ENCODE measurements around the gene GSE1. TPM values are rescaled to one million over a fixed set of nuclear protein-coding genes. Genes with fewer than 3 reads are reported as not detected.

GSE1 gene
- total RNA-seq, 2 donors from 2014 or later: 94.7 to 110 TPM

- ATAC-seq (no peak), DNase-seq (no peak)
- intact Hi-C loops (cut with DNase I, micrococcal nuclease): no loop called here
These were observed 37.9 kb downstream of the GSE1 start for GRCh38 chr16:85650844-85651628.

GRCh38 chr16:85651629-85652430 is 38.7 kb downstream of the GSE1 start:
- ATAC-seq: peak; percentile 14
- no peak for DNase-seq
- intact Hi-C loops (cut with DNase I, micrococcal nuclease): no loop called here

- ATAC-seq (peak; percentile 49), DNase-seq (peak; percentile 55 to 66)
- intact Hi-C loops (cut with DNase I, micrococcal nuclease): no loop called here
These were observed 39.5 kb downstream of the GSE1 start for GRCh38 chr16:85652431-85653221.

GRCh38 chr16:85653290-85653891 is 40.3 kb downstream of the GSE1 start:
- ATAC-seq (no peak), DNase-seq (no peak)
- intact Hi-C loops (cut with DNase I, micrococcal nuclease): no loop called here

- no peak for DNase-seq
- intact Hi-C loops (cut with DNase I, micrococcal nuclease): no loop called here
- no peak for ATAC-seq
These were observed 41.4 kb downstream of the GSE1 start for GRCh38 chr16:85654251-85655095.

GRCh38 chr16:85655216-85656129 is 42.4 kb downstream of the GSE1 start:
- DNase-seq (no peak), ATAC-seq (no peak)
- intact Hi-C loops (cut with DNase I, micrococcal nuclease): no loop called here

GRCh38 chr16:85656351-85657266 is 43.5 kb downstream of the GSE1 start:
- no peak for DNase-seq
- intact Hi-C loops (cut with DNase I, micrococcal nuclease): no loop called here
- ATAC-seq: no peak

- ATAC-seq: no peak
- DNase-seq: no peak
- intact Hi-C loops (cut with DNase I, micrococcal nuclease): no loop called here
These were observed 44.1 kb downstream of the GSE1 start for GRCh38 chr16:85657267-85657650.

- intact Hi-C loops (cut with DNase I, micrococcal nuclease): no loop called here
- DNase-seq (no peak), ATAC-seq (no peak)
These were observed 44.9 kb downstream of the GSE1 start for GRCh38 chr16:85657996-85658395.

GRCh38 chr16:85658504-85659326 is 45.6 kb downstream of the GSE1 start:
- ATAC-seq (no peak), DNase-seq (no peak)
- intact Hi-C loops (cut with DNase I, micrococcal nuclease): no loop called here

GRCh38 chr16:85659336-85659735 is 46.2 kb downstream of the GSE1 start:
- no peak for DNase-seq
- intact Hi-C loops (cut with DNase I, micrococcal nuclease): no loop called here
- no peak for ATAC-seq

- DNase-seq: peak in 1 of 2 donors; percentile 66
- peak; percentile 64 for ATAC-seq
- intact Hi-C loops (cut with DNase I, micrococcal nuclease): no loop called here
These were observed 46.8 kb downstream of the GSE1 start for GRCh38 chr16:85659805-85660511.

GRCh38 chr16:85660843-85661739 is 48.0 kb downstream of the GSE1 start:
- DNase-seq: no peak
- intact Hi-C loops (cut with DNase I, micrococcal nuclease): no loop called here
- ATAC-seq: no peak
